DND-41 (cell line): ENCODE data around the gene HPCAL1.

Experiments used
- ATAC-seq: fragments of 200-7000 bp; cut with Tn5 transposase; 3 replicates; pipeline ENCODE4 v1.9.1; 2021; ENCODE audit warnings: low read depth; ENCODE audit not compliant: insufficient read depth
- DNase-seq: peaks from one replicate; pipeline ENCODE4 v3.0.0-alpha.2; 2020
- H2AFZ ChIP-seq: 2 replicates; pipeline ENCODE4 v1.6.0; 2012; ENCODE audit warnings: low read depth, low read length
- H3K27ac ChIP-seq: 2 replicates; pipeline ENCODE4 v1.5.1; 2012; ENCODE audit warnings: low read length, inconsistent platforms
- H3K27me3 ChIP-seq: fragments of 200-600 bp; sonication (generic); 2 replicates; pipeline ENCODE4 v1.6.0; 2012; ENCODE audit warnings: low read length, mild to moderate bottlenecking, inconsistent platforms; ENCODE audit not compliant: insufficient read depth, poor library complexity
- H3K36me3 ChIP-seq: 2 replicates; pipeline ENCODE4 v1.5.1; 2012; ENCODE audit warnings: low read length, inconsistent platforms; ENCODE audit not compliant: insufficient read depth
- H3K4me1 ChIP-seq: 2 replicates; pipeline ENCODE4 v1.5.1; 2012; ENCODE audit warnings: mild to moderate bottlenecking, low read length; ENCODE audit not compliant: insufficient read depth
- H3K4me2 ChIP-seq: 2 replicates; pipeline ENCODE4 v1.6.0; 2012; ENCODE audit warnings: mild to moderate bottlenecking, moderate library complexity, low read length, inconsistent platforms; ENCODE audit not compliant: insufficient read depth
- H3K4me3 ChIP-seq, 2 experiments: fragments of 200-600 bp in 1 of 2; shearing (Covaris generic) in 1 of 2; 2 replicates each; pipeline ENCODE4 v1.5.1; 2012 to 2016; ENCODE audit warnings: inconsistent platforms in 2 of 2, low read length in 2 of 2, mild to moderate bottlenecking in 2 of 2, low read depth in 1 of 2, moderate library complexity in 1 of 2
- H3K79me2 ChIP-seq: 2 replicates; pipeline ENCODE4 v1.6.0; 2012; ENCODE audit warnings: low read length, inconsistent platforms; ENCODE audit not compliant: insufficient read depth
- H3K9ac ChIP-seq: 2 replicates; pipeline ENCODE4 v1.6.0; 2012; ENCODE audit warnings: low read depth, mild to moderate bottlenecking, inconsistent platforms, low read length, moderate library complexity
- H3K9me3 ChIP-seq: 2 replicates; pipeline ENCODE4 v1.5.1; 2012; ENCODE audit warnings: low read length, moderate library complexity, mild to moderate bottlenecking, inconsistent platforms; ENCODE audit not compliant: insufficient read depth, severe bottlenecking
- H4K20me1 ChIP-seq: 2 replicates; pipeline ENCODE4 v1.6.0; 2012; ENCODE audit warnings: low read length; ENCODE audit not compliant: insufficient read depth
- EZH2 ChIP-seq: IDR thresholded peaks from 3 replicates; pipeline ENCODE4 v1.6.1; 2012; ENCODE audit warnings: borderline replicate concordance, low read depth, mild to moderate bottlenecking, moderate library complexity, low read length, inconsistent platforms; ENCODE audit not compliant: severe bottlenecking
- TF ChIP-seq, protein P1 (sequence below): IDR thresholded peaks from 2 replicates; pipeline ENCODE4 v1.5.1; 2012; ENCODE audit warnings: borderline replicate concordance, low read length, moderate library complexity, mild to moderate bottlenecking; ENCODE audit not compliant: poor library complexity, severe bottlenecking; ENCODE audit errors: extremely low read depth

The HPCAL1 gene

DNA sequence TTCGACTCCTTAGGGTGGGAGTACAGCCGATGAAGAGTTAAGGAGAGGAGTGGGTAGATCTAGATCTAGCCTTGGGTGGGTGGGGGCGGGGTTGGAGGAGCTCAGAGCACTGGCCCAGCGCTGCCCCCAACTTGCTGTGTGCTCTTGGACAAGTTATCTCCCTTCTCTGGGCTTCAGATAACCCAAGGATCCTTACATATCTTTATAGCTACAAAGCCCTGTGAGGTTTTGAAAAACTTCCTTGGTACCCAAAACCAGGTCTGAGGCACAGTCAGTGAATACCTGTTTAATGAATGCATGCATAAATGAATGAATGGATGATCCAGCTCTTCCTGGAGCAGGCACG, 146.8 kb downstream of the HPCAL1 start:
- DNase-seq (no peak), ATAC-seq (no peak)
- no peak overlapping the region for H2AFZ ChIP-seq
- H3K4me2 ChIP-seq: peak overlapping the region; percentile 89
- TF ChIP-seq, protein P1, sequence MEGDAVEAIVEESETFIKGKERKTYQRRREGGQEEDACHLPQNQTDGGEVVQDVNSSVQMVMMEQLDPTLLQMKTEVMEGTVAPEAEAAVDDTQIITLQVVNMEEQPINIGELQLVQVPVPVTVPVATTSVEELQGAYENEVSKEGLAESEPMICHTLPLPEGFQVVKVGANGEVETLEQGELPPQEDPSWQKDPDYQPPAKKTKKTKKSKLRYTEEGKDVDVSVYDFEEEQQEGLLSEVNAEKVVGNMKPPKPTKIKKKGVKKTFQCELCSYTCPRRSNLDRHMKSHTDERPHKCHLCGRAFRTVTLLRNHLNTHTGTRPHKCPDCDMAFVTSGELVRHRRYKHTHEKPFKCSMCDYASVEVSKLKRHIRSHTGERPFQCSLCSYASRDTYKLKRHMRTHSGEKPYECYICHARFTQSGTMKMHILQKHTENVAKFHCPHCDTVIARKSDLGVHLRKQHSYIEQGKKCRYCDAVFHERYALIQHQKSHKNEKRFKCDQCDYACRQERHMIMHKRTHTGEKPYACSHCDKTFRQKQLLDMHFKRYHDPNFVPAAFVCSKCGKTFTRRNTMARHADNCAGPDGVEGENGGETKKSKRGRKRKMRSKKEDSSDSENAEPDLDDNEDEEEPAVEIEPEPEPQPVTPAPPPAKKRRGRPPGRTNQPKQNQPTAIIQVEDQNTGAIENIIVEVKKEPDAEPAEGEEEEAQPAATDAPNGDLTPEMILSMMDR: no peak
- no peak for TF ChIP-seq EZH2
- H3K9me3 ChIP-seq: no peaks in the 10 kb centered on the region
- no peak overlapping the region for H3K27ac ChIP-seq
- H3K4me1 ChIP-seq: peaks cover 37% of the 10 kb centered on the region
- H4K20me1 ChIP-seq: peaks cover 26% of the 10 kb centered on the region; the same call in 1 of the 2 replicates
- H3K79me2 ChIP-seq: peaks cover 36% of the 10 kb centered on the region
- H3K4me3 ChIP-seq: peak overlapping the region in 1 of 2 experiments; percentile 57; a peak in 1 of 4 replicates
- peaks cover 13% of the 10 kb centered on the region for H3K36me3 ChIP-seq
- H3K9ac ChIP-seq: peak overlapping the region; percentile 75
- H3K27me3 ChIP-seq: no peaks in the 10 kb centered on the region

DNA sequence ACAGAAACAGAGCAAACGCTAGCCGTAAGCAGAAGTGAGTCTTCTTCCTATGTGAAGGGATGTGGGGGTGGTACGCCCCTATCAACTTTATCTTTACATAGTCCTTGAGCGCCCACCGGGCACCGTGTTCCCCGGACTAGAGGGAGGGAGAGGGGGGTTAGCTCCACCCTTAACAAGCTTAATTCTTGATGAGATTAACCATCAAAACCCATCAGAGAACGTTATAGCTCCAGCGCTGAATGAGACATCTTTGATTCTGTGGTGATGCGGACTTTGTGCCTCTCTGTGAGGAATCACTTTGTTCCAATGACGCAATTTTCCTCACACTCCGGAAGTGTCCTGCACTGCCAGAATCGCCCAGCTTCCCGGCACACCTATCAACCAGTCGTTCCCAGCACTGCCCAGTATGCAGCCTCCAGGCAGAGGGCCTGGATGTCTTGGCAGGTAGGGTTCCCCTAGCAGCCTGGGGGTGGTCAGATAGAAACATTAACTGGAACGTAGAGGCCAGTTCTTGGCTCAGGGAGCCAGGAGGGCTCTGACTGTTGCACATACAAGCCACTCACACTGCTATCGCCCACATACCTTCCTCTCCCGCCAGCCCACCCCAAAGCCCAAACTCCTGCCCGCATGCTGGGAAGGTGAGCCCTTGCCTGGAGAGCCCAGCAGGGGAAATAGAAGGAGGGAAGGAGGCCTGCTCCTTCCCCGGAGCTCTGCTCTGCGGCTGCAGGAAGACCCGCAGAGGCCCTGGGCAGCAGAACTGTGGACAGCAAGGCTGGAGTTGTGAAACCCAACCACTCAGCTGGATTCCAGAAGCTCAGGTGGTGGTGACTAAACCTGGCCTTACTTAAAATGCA, 147.4 kb downstream of the HPCAL1 start:
- DNase-seq (no peak), ATAC-seq (no peak)
- H3K4me3 ChIP-seq: no peak overlapping the region
- no peak for TF ChIP-seq EZH2
- H3K9ac ChIP-seq: no peak overlapping the region
- H2AFZ ChIP-seq: no peak overlapping the region
- no peaks in the 10 kb centered on the region for H3K9me3 ChIP-seq
- H3K36me3 ChIP-seq: peaks cover 7% of the 10 kb centered on the region
- H3K27me3 ChIP-seq: no peaks in the 10 kb centered on the region
- peaks cover 30% of the 10 kb centered on the region for H3K79me2 ChIP-seq
- peak overlapping the region; percentile 89; the same call in 1 of the 2 replicates for H3K4me2 ChIP-seq
- peaks cover 33% of the 10 kb centered on the region for H3K4me1 ChIP-seq
- no peak overlapping the region for H3K27ac ChIP-seq
- H4K20me1 ChIP-seq: peaks cover 20% of the 10 kb centered on the region; the same call in 1 of the 2 replicates

GRCh38 chr2:10451819-10452218, 149.1 kb downstream of the HPCAL1 start:
- Histone ChIP-seq H3K27me3 (no peaks in the 10 kb centered on the region), H3K79me2 (peaks cover 13% of the 10 kb centered on the region), H3K9ac (no peak overlapping the region), H3K36me3 (no peaks in the 10 kb centered on the region), H3K4me2 (no peak overlapping the region), H3K27ac (no peak overlapping the region), H4K20me1 (peaks cover 8% of the 10 kb centered on the region; the same call in 1 of the 2 replicates), H2AFZ (no peak overlapping the region), H3K9me3 (no peaks in the 10 kb centered on the region), H3K4me1 (peaks cover 17% of the 10 kb centered on the region), H3K4me3 (no peak overlapping the region)
- TF ChIP-seq EZH2: no peak
- TF ChIP-seq, protein P1: no peak
- ATAC-seq (no peak), DNase-seq (no peak)

- Histone ChIP-seq H3K79me2 (peaks cover 8% of the 10 kb centered on the region), H4K20me1 (peaks cover 3% of the 10 kb centered on the region; the same call in 1 of the 2 replicates), H3K4me2 (no peak overlapping the region), H3K4me1 (peaks cover 13% of the 10 kb centered on the region), H3K27ac (no peak overlapping the region), H2AFZ (no peak overlapping the region), H3K9me3 (no peaks in the 10 kb centered on the region), H3K27me3 (no peaks in the 10 kb centered on the region), H3K36me3 (no peaks in the 10 kb centered on the region), H3K4me3 (no peak overlapping the region), H3K9ac (no peak overlapping the region)
- DNase-seq: no peak
- no peak for ATAC-seq
- TF ChIP-seq EZH2: no peak
- TF ChIP-seq, protein P1: no peak
Observed at GRCh38 chr2:10452312-10452711, 149.6 kb downstream of the HPCAL1 start.
